ENCODE measurements around the gene SMOC2. TPM values are rescaled to one million over a fixed set of nuclear protein-coding genes. Genes with fewer than 3 reads are reported as not detected.

SMOC2 gene
- total RNA-seq, 1 donor from 2014 or later: not detected

GRCh38 chr6:168530653-168531071, 89.7 kb downstream of the SMOC2 start:
- peak; percentile 7 for DNase-seq (ENCODE audit: low read depth)
- TF ChIP-seq CTCF (IDR thresholded peaks at IDR 0.05; ENCODE audit: insufficient read depth, low read length, poor library complexity, severe bottlenecking): no peak
- Histone ChIP-seq H3K27me3 (ENCODE audit: control insufficient read depth, insufficient read depth, low read length) (no peaks in the 10 kb centered on the region), H3K36me3 (ENCODE audit: control insufficient read depth, insufficient read depth, low read length) (no peaks in the 10 kb centered on the region), H3K4me3 (ENCODE audit: low read depth, low read length) (no peak overlapping the region)

GRCh38 chr6:168532070-168532469, 91.1 kb downstream of the SMOC2 start:
- H3K27me3 ChIP-seq (ENCODE audit: control insufficient read depth, insufficient read depth, low read length): no peaks in the 10 kb centered on the region
- no peak for TF ChIP-seq CTCF (IDR thresholded peaks at IDR 0.05; ENCODE audit: insufficient read depth, low read length, poor library complexity, severe bottlenecking)
- H3K4me3 ChIP-seq (ENCODE audit: low read depth, low read length): no peak overlapping the region
- no peak for DNase-seq (ENCODE audit: low read depth)
- no peaks in the 10 kb centered on the region for H3K36me3 ChIP-seq (ENCODE audit: control insufficient read depth, insufficient read depth, low read length)

- H3K27me3 ChIP-seq (ENCODE audit: control insufficient read depth, insufficient read depth, low read length): no peaks in the 10 kb centered on the region
- no peak for TF ChIP-seq CTCF (IDR thresholded peaks at IDR 0.05; ENCODE audit: insufficient read depth, low read length, poor library complexity, severe bottlenecking)
- no peak for DNase-seq (ENCODE audit: low read depth)
Observed at GRCh38 chr6:168533414-168533813, 92.4 kb downstream of the SMOC2 start.

GRCh38 chr6:168534265-168534664, 93.3 kb downstream of the SMOC2 start:
- no peak overlapping the region for H3K4me3 ChIP-seq (ENCODE audit: low read depth, low read length)
- TF ChIP-seq CTCF (IDR thresholded peaks at IDR 0.05; ENCODE audit: insufficient read depth, low read length, poor library complexity, severe bottlenecking): no peak
- H3K36me3 ChIP-seq (ENCODE audit: control insufficient read depth, insufficient read depth, low read length): no peaks in the 10 kb centered on the region
- DNase-seq (ENCODE audit: low read depth): no peak
- no peaks in the 10 kb centered on the region for H3K27me3 ChIP-seq (ENCODE audit: control insufficient read depth, insufficient read depth, low read length)

More at GRCh38 chr6:168533414-168533813, 92.4 kb downstream of the SMOC2 start:
- Histone ChIP-seq H3K36me3 (ENCODE audit: control insufficient read depth, insufficient read depth, low read length) (no peaks in the 10 kb centered on the region), H3K4me3 (ENCODE audit: low read depth, low read length) (no peak overlapping the region)

- TF ChIP-seq CTCF (IDR thresholded peaks at IDR 0.05; ENCODE audit: insufficient read depth, low read length, poor library complexity, severe bottlenecking): no peak
- DNase-seq (ENCODE audit: low read depth): no peak
- Histone ChIP-seq H3K27me3 (ENCODE audit: control insufficient read depth, insufficient read depth, low read length) (no peaks in the 10 kb centered on the region), H3K36me3 (ENCODE audit: control insufficient read depth, insufficient read depth, low read length) (no peaks in the 10 kb centered on the region), H3K4me3 (ENCODE audit: low read depth, low read length) (no peak overlapping the region)
Observed at GRCh38 chr6:168535711-168536110, 94.7 kb downstream of the SMOC2 start.

GRCh38 chr6:168536196-168536595, 95.2 kb downstream of the SMOC2 start:
- Histone ChIP-seq H3K27me3 (ENCODE audit: control insufficient read depth, insufficient read depth, low read length) (no peaks in the 10 kb centered on the region), H3K36me3 (ENCODE audit: control insufficient read depth, insufficient read depth, low read length) (no peaks in the 10 kb centered on the region), H3K4me3 (ENCODE audit: low read depth, low read length) (no peak overlapping the region)
- no peak for DNase-seq (ENCODE audit: low read depth)
- TF ChIP-seq CTCF (IDR thresholded peaks at IDR 0.05; ENCODE audit: insufficient read depth, low read length, poor library complexity, severe bottlenecking): no peak

Measured in kidney epithelial cell (primary cell).